Activated CD4-positive, alpha-beta T cell treated with anti-CD3 and anti-CD28 coated beads, Interleukin-2, amount 50 U/mL, for 16 hours (primary cell): Measurements from ENCODE around the gene GANC.
"Not testable (repeated sequence)": the region's sequence is repeated elsewhere in the genome, so short reads cannot be mapped to it uniquely, and the experiment has no call there.

Experiments
- DNase-seq: peaks from one replicate; pipeline ENCODE4 v3.0.0-alpha.2; 2020

The GANC gene

GRCh38 chr15:42285034-42285433, 12.0 kb downstream of the GANC start:
- no peak for DNase-seq

GRCh38 chr15:42286445-42287029, 13.5 kb downstream of the GANC start:
- no peak for DNase-seq

- DNase-seq, result no peak
Measured at GRCh38 chr15:42287931-42288330, 14.9 kb downstream of the GANC start.

DNA sequence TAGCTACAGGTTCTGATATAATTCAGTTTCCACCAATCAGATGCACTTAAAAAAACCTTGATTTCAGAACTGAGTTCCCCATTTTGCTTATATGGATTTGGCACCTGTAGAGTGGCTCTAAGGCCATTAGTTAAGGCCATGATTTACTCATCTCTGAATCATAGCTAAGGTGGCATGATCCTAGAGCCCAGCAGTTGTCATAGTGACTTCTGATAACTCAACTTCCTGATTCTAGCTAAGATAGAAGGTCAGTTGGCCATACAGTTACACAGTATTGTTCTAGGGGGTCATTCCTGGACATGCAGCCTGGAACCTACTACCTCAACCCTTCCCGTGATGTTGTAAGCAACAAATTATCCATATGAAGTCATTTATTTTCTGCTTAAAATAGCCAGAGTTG, 16.2 kb downstream of the GANC start:
- DNase-seq, result no peak

GRCh38 chr15:42301004-42301403, 28.0 kb downstream of the GANC start:
- DNase-seq, result not testable (repeated sequence)

GRCh38 chr15:42306681-42307080, 33.7 kb downstream of the GANC start:
- DNase-seq, result no peak

- no peak for DNase-seq
Measured at GRCh38 chr15:42313463-42313862, 40.5 kb downstream of the GANC start.

DNA sequence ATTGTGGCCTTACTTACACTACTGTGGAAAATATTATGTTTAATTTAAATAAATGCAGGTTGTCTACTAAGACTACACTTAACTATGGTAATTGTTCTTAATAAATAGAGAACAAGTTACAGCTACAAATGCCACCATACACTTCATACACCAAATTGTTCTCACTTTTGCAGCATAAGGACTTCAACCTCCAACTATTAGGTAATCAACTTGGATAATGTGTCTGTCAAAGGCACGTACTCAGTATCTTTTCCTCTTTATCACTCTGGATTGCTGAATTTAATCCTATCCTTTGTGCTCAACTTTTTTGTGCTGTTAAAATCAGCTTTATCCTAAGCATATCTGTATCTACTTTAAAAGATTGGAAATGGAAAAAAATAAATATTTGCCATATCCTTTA, 41.8 kb downstream of the GANC start:
- no peak for DNase-seq

- no peak for DNase-seq
Measured at GRCh38 chr15:42315521-42315920, 42.5 kb downstream of the GANC start.

DNA sequence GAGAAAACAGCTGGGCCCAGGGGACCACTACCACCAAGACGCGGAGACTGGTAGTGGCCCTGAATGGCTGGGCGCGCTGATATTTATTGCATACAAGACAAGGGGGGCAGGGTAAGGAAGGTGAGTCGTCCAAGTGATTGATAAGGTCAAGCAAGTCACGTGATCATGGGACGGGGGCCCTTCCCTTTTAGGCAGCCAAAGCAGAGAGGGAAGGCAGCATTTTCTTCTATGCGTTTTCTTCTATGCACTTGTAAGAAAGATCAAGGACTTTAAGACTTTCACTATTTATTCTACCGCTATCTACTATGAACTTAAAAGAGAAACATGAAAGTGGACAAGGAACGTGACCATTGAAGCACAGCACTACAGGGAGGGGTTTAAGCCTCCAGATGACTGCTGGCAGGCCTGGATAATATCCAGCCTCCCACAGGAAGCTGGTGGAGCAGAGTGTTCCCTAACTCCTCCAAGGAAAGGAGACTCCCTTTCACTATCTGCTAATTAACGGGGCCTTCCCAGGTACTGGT, 43.3 kb downstream of the GANC start:
- not testable (repeated sequence) for DNase-seq

DNA sequence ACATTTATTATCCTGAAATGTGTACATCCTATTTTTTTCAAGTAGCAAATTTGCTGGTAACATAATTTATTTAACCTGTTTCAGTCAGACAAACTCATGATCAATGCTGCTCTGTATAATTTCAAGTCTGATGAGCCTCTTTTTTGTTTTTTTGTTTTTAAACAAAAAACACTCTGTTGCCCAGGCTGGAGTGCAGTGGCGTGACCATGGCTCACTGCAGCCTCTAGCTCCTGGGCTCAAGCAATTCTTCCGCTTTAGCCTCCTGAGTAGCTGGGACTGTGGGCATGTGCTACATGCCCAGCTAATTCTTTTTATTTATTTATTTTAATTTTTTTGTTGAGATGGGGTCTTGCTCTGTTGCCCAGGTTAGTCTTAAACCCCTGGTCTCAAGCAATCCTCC, 46.2 kb downstream of the GANC start:
- DNase-seq, result no peak

DNA sequence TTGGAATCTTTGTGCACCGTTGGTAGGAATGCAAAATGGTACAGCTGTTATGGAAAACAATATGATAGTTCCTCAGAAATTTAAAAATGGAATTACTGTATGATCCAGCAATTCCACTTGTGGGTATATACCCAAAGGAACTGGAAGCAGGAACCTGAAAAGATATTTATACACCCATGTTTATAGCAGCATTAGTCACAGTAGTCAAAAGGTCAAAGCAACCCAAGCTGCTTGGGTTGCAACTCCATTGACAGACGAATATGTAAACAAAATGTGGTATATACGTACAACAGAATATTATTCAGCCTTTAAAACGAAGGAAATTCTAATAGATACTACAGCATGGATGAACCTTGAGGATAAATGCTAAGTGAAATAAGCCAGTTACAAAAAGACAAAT, 51.3 kb downstream of the GANC start:
- no peak for DNase-seq

GRCh38 chr15:42329161-42329560, 56.2 kb downstream of the GANC start:
- no peak for DNase-seq

DNA sequence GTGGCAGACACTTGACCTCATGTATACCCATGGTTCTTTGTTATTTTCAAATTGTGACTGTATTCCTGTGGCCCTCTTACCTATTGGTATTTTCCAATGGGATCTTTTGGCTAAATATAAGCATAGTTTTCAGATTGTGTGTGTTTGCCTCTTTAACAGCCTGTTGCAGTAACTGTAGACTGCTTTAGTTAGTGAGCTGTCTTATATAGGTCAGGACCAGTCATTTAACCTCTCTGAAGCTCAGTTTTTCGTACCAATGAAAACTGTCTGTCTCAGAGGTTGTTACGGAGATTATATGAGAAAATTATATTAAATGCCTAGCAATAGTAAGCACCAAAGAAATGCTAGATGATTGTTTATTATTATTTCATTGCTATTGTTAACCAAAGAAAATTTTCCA, 57.0 kb downstream of the GANC start:
- no peak for DNase-seq

DNA sequence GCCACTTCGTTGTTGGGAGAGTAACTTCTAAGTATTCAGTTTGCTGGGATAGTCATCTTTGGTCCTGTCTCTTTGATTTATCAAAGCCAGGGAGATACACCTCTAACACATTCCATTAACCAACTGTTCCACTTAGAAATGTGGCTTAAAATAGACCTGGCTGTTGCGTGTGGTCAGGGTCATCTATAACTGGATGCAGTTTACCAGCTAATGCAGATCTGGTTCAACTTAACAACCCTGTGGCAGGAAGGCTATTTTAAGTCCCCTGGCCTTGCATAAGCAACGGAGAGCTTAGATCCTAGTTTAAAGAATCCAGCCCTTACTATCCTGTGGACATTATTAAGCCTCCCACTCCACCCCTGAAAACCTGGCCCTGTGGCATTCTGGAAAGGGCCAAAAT, 58.2 kb downstream of the GANC start:
- no peak for DNase-seq

DNA sequence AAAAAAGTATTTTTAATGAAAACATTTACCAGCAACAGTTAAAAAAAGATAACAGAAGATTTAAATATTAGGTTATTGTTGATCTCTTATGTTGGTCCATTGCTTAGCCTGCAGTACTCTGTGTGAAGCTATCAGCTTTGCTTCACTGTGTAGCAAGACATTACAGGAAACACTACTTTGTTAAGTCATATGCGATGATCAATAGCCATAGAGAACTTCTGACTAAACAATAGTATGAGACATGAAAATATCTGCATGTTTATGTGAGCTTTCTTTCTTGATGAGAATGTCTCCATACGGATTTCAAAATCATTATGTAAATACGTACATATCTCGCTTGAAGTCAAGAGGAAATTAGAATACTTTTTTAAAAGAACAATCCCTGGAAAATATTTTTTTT, 59.3 kb downstream of the GANC start:
- no peak for DNase-seq

GRCh38 chr15:42335074-42335473, 62.1 kb downstream of the GANC start:
- DNase-seq, result no peak

GRCh38 chr15:42336650-42337049, 63.6 kb downstream of the GANC start:
- DNase-seq, result not testable (repeated sequence)

DNA sequence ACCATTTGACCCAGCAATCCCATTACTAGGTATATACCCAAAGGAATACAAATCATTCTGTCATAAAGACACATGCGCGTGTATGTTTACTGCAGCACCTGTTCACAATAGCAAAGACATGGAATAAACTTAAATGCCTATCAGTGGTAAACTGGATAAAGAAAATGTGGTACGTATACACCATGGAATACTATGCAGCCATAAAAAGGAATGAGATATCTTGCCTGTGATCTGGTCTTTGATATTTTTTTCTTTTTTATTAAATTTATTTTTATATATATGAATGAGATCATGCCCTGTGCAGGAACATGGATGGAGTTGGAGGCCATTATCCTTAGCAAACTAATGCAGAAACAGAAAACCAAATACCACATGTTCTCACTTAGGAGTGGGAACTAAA, 64.1 kb downstream of the GANC start:
- not testable (repeated sequence) for DNase-seq

GRCh38 chr15:42338500-42338899, 65.5 kb downstream of the GANC start:
- no peak for DNase-seq

DNA sequence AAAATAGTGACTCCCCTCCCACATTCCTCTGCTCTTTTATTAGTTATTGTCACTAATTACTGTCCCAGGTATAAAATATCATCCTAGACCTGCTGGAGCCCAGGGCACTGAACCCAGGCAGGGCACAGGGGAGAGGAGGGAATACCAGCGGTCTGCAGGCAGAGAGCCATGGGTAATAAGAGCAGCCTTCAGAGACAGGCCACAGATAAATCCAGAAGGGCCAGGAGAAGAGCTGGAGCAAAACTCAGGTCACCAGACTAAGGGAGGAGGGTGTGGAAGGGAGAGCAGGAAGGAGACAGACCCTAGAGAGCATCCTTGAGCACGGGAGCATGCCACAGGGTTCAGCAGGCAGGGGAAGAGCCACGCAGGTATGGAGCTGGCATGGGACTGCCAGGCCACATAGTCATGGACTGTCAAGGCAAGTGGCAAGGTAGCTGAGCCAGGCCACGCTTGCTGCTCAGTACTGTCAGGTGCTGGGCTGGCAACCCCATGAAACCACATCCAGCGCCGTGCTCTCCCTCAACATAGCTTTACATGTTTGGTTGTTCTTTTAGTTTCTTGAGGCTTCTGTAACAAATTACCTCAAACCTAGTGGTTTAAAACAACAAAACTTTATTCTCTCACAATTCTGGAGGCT, 70.7 kb downstream of the GANC start:
- no peak for DNase-seq

DNA sequence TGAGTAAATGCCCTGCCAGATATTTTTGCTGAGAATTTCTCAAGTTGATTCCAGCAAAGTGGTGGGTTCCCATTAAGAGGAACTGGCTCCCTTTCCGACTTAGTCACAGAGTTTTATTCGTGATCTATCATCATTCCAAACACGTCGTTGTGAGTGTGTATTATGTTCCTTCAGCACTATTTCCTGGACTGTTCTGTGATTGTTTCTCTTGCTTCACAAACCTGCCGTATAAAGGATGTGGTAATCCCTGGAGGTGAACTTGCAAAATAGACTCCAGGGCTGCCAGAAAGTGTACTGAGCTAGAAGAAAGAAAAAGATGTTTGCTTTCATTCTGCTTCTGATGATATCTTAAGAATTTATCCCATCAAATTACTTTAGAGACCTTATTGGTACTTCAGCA, 71.8 kb downstream of the GANC start:
- no peak for DNase-seq

GRCh38 chr15:42345504-42345903, 72.5 kb downstream of the GANC start:
- no peak for DNase-seq

GRCh38 chr15:42348083-42348482, 75.1 kb downstream of the GANC start:
- DNase-seq, result peak; percentile 21

GRCh38 chr15:42349186-42349585, 76.2 kb downstream of the GANC start:
- peak; percentile 61 for DNase-seq
